ENCODE measurements around the gene NLRC3. TPM values are rescaled to one million over a fixed set of nuclear protein-coding genes. Genes with fewer than 3 reads are reported as not detected.

NLRC3 gene
- total and polyA plus RNA-seq, 12 donors, result 0.26 to 2.5 (median 1.0) TPM

DNA sequence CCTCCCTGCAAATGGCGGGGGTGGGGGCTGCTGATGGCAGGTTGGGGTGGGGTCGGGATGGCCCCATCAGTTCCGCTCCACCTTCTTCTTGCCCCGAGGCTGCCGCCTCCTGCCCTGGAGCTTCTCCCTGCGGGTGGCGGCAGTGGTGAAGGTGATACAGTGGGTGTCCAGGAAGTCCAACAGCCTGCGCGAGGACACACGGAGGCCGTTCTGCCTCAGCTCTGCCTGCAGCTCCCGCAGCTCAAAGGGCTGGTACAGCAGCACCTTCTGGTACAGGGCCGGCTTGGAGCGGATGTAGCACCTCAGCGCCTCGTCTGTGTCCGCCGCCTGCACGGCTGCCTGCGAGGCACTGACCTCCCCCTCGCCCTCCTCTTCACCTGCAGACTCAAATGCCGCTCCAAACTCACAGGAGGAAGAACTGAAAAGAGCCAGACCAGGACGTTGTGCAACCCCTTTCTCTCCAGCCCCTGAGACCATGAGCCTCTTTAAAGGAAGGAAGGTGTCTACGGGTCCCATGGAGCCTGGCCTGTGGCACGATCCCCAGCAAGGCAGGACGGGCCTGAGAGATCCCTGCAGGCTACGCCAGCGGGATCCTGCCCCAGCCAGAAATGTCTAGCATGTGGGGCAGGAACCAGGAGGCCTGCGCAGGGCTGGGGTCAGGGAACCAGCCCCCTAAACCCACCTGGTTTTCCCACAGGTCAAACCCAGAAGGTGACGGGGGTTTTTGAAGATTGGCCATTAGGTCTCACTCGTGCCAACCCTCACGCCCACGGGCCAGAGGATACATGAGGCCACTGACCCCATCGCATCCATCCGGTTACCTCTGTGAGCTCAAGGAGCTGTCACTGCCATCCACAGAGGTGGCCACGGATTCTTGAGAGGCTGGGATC, 5.3 kb upstream of the NLRC3 start:
- Histone ChIP-seq H3K36me3 (peaks cover 0 to 33% (median 4%) of the 10 kb centered on the region in 9 donors), H3K4me1 (peaks cover 0 to 32% (median 0%) of the 10 kb centered on the region in 9 donors), H3K27me3 (peaks cover 0 to 14% (median 0%) of the 10 kb centered on the region in 7 donors), H3K4me3 (no peak overlapping the region), H3K9me3 (no peaks in the 10 kb centered on the region), H3K27ac (no peak overlapping the region)
- intact Hi-C loops (cut with DNase I), result no loop called here
- ATAC-seq, result peak in 1 of 8 donors; percentile 16
- 94 to 95% methylated on average over 36 of the region's 36 CpGs for WGBS, 2 donors
- TF ChIP-seq CTCF (IDR thresholded peaks at IDR 0.05), result no peak
- no peak for DNase-seq

- H3K9me3 ChIP-seq, result no peaks in the 10 kb centered on the region
- no peak for TF ChIP-seq CTCF (IDR thresholded peaks at IDR 0.05)
- no peak for DNase-seq
- H3K27me3 ChIP-seq, result peaks cover 0 to 22% (median 0%) of the 10 kb centered on the region in 7 donors
- intact Hi-C loops (cut with DNase I), result no loop called here
- H3K4me1 ChIP-seq, result peaks cover 0 to 40% (median 0%) of the 10 kb centered on the region in 9 donors
- ATAC-seq, result no peak
- no peak overlapping the region for H3K27ac ChIP-seq
- WGBS, 2 donors, result 96% methylated on average over 10 of the region's 10 CpGs
- peaks cover 0 to 30% (median 4%) of the 10 kb centered on the region in 9 donors for H3K36me3 ChIP-seq
- no peak overlapping the region for H3K4me3 ChIP-seq
Observed at GRCh38 chr16:3581392-3581791, 4.2 kb upstream of the NLRC3 start.

GRCh38 chr16:3580686-3581085, 3.5 kb upstream of the NLRC3 start:
- H3K27ac ChIP-seq, result no peak overlapping the region
- H3K4me1 ChIP-seq, result peaks cover 0 to 40% (median 0%) of the 10 kb centered on the region in 9 donors
- DNase-seq (no peak), ATAC-seq (no peak)
- intact Hi-C loops (cut with DNase I), result no loop called here
- H3K27me3 ChIP-seq, result peaks cover 0 to 22% (median 0%) of the 10 kb centered on the region in 7 donors
- H3K36me3 ChIP-seq, result peaks cover 0 to 30% (median 4%) of the 10 kb centered on the region in 9 donors
- WGBS, 2 donors, result 67 to 73% methylated on average over 8 of the region's 8 CpGs
- TF ChIP-seq CTCF (IDR thresholded peaks at IDR 0.05), result no peak
- H3K9me3 ChIP-seq, result no peaks in the 10 kb centered on the region
- H3K4me3 ChIP-seq, result no peak overlapping the region

DNA sequence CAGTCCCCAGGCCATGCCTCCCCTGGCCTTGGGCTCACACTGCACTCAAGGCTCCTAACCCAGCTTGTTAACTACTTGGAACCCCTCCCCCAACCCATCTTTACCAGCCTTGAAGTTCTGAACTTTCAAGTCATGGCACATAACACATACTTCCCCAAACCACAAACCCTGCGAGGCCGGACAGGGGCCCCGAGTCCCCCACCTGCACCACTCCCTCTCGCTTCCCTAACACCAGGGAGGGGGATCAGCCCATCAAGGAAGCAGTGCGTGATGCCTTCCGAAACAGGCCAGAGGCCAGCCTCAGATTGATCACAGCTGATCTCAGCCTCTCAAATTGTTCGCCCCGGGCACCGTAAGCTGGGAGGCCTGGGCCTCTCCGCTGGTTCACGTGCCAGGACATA, 3.0 kb upstream of the NLRC3 start:
- intact Hi-C loops (cut with DNase I), result no loop called here
- H3K4me3 ChIP-seq, result no peak overlapping the region
- peaks cover 0 to 30% (median 4%) of the 10 kb centered on the region in 9 donors for H3K36me3 ChIP-seq
- peaks cover 0 to 22% (median 0%) of the 10 kb centered on the region in 7 donors for H3K27me3 ChIP-seq
- no peak for TF ChIP-seq CTCF (IDR thresholded peaks at IDR 0.05)
- H3K27ac ChIP-seq, result no peak overlapping the region
- DNase-seq (no peak), ATAC-seq (no peak)
- no peaks in the 10 kb centered on the region for H3K9me3 ChIP-seq
- H3K4me1 ChIP-seq, result peaks cover 0 to 40% (median 0%) of the 10 kb centered on the region in 9 donors
- WGBS, 2 donors, result 83 to 87% methylated on average over 11 of the region's 11 CpGs

All from heart right ventricle (tissue), 16 donors.